PC-3 (cell line): ENCODE data around the gene HSPB6. TPM values are rescaled to one million over a fixed set of nuclear protein-coding genes. Genes with fewer than 3 reads are reported as not detected.

ENCODE experiments used
- ATAC-seq: fragments of 200-7000 bp; cut with Tn5 transposase; 2 replicates; pipeline ENCODE4 v1.9.1; 2020; ENCODE audit warnings: mild to moderate bottlenecking, moderate library complexity
- BruUV-seq: library from RNA; stranded (reverse); fragments of 400-500 nt; replicated peaks from 2 replicates; lab custom pipeline; 2021; lab: Mats Ljungman, UMichigan
- CTCF ChIA-PET: fragments of 300-600 bp; sonication (Branson Sonifier 250); formaldehyde crosslinking; loops from one replicate; lab custom pipeline; 2022; ENCODE audit warnings: antibody characterized with exemption; lab: Charles Lee
- POLR2A ChIA-PET: fragments of 300-600 bp; sonication (Branson Sonifier 250); formaldehyde crosslinking; loops from one replicate; lab custom pipeline; 2022; ENCODE audit warnings: antibody characterized with exemption; ENCODE audit not compliant: unreplicated experiment; lab: Charles Lee
- DNase-seq: peaks from one replicate; pipeline ENCODE4 v3.0.0-alpha.2; 2015
- H2AFZ ChIP-seq: fragments of 300-600 bp; sonication (generic); 2 replicates; pipeline ENCODE4 v1.6.0; 2016; ENCODE audit warnings: antibody characterized with exemption, low read length
- H3F3A ChIP-seq: fragments of 300-600 bp; sonication (generic); one replicate; pipeline ENCODE4 v1.6.0; 2017; ENCODE audit warnings: antibody characterized with exemption, low read length, control low read depth, mild to moderate bottlenecking; ENCODE audit not compliant: unreplicated experiment
- H3K27ac ChIP-seq: fragments of 300-600 bp; sonication (generic); 2 replicates; pipeline ENCODE4 v1.5.1; 2016; ENCODE audit warnings: mild to moderate bottlenecking, low read length
- H3K27me3 ChIP-seq: fragments of 300-600 bp; sonication (generic); 2 replicates; pipeline ENCODE4 v1.6.1; 2016; ENCODE audit warnings: low read length, mixed read lengths
- H3K36me3 ChIP-seq: fragments of 300-600 bp; sonication (generic); 2 replicates; pipeline ENCODE4 v1.6.1; 2016; ENCODE audit warnings: low read depth, mixed run types, low read length, mixed read lengths
- H3K4me1 ChIP-seq: fragments of 300-600 bp; sonication (generic); 2 replicates; pipeline ENCODE4 v1.5.1; 2016; ENCODE audit warnings: low read length; ENCODE audit not compliant: insufficient read depth
- H3K4me2 ChIP-seq: fragments of 300-600 bp; sonication (generic); 2 replicates; pipeline ENCODE4 v1.6.0; 2016; ENCODE audit warnings: low read length
- H3K4me3 ChIP-seq: fragments of 300-600 bp; sonication (generic); 2 replicates; pipeline ENCODE4 v1.5.1; 2016; ENCODE audit warnings: mild to moderate bottlenecking, low read length, mixed read lengths
- H3K79me2 ChIP-seq: fragments of 300-600 bp; sonication (generic); 2 replicates; pipeline ENCODE4 v1.6.1; 2017; ENCODE audit warnings: low read length, mixed read lengths
- H3K9ac ChIP-seq: fragments of 300-600 bp; sonication (generic); 2 replicates; pipeline ENCODE4 v1.6.0; 2016; ENCODE audit warnings: mild to moderate bottlenecking, low read length
- H3K9me2 ChIP-seq: fragments of 300-600 bp; sonication (generic); replicated peaks from 2 replicates; pipeline ENCODE4 v1.6.1; 2016; ENCODE audit warnings: mixed run types, low read length, mixed read lengths
- H3K9me3 ChIP-seq: fragments of 300-600 bp; sonication (generic); 2 replicates; pipeline ENCODE4 v1.6.1; 2016; ENCODE audit warnings: low read length, mixed read lengths
- H4K20me1 ChIP-seq: fragments of 300-600 bp; sonication (generic); 2 replicates; pipeline ENCODE4 v1.6.1; 2016; ENCODE audit warnings: low read length, mixed read lengths
- CTCF ChIP-seq: fragments of 300-600 bp; sonication (generic); conservative IDR thresholded peaks from 2 replicates; pipeline ENCODE4 v1.5.1; 2017; ENCODE audit warnings: antibody characterized with exemption, low read depth, mild to moderate bottlenecking, low read length
- EZH2 ChIP-seq: fragments of 300-600 bp; sonication (generic); IDR thresholded peaks from one replicate; pipeline ENCODE4 v1.6.1; 2017; ENCODE audit warnings: antibody characterized with exemption, mild to moderate bottlenecking, low read length; ENCODE audit not compliant: unreplicated experiment
- EZH2phosphoT487 ChIP-seq: fragments of 300-600 bp; sonication (generic); IDR thresholded peaks from 2 replicates; pipeline ENCODE4 v1.6.1; 2018; ENCODE audit warnings: mild to moderate bottlenecking, antibody characterized with exemption, low read length, borderline replicate concordance
- intact Hi-C: fragments of 100-400 bp; cut with micrococcal nuclease; formaldehyde crosslinking; loops from 2 replicates; pipeline ENCODE4 v1.9.0; 2023
- total RNA-seq: library from RNA; depleted of rRNA; stranded (reverse); fragments of >200 nt; gene quantifications from 2 replicates; pipeline ENCODE4 v1.2.3, GENCODE V29; 2014

HSPB6 gene
- total RNA-seq, 1 experiment from 2014 or later: not detected

GRCh38 chr19:35721374-35721773, 35.5 kb downstream of the HSPB6 start:
- Histone ChIP-seq H2AFZ (no peak overlapping the region), H3K9me2 (no peaks in the 10 kb centered on the region), H3F3A (no peaks in the 10 kb centered on the region), H3K4me2 (no peak overlapping the region), H3K4me1 (peaks cover 9% of the 10 kb centered on the region; the same call in 1 of the 2 replicates), H3K36me3 (peaks cover 4% of the 10 kb centered on the region), H3K27me3 (no peaks in the 10 kb centered on the region), H4K20me1 (0 out of 2 replicates have a peak, but pooled peaks cover 3% of the 10 kb centered on the region), H3K9ac (no peak overlapping the region), H3K79me2 (peaks cover 22% of the 10 kb centered on the region), H3K9me3 (no peaks in the 10 kb centered on the region), H3K4me3 (no peak overlapping the region), H3K27ac (no peak overlapping the region)
- intact Hi-C loops: no loop called here
- ChIA-PET POLR2A (no interaction called here), CTCF (no interaction called here)
- no peak for DNase-seq
- no peak for ATAC-seq
- no peak for TF ChIP-seq EZH2
- no peak for TF ChIP-seq EZH2phosphoT487
- TF ChIP-seq CTCF: no peak
- no TSS peak for BruUV-seq

GRCh38 chr19:35720648-35721047, 36.2 kb downstream of the HSPB6 start:
- Histone ChIP-seq H3K4me3 (no peak overlapping the region), H3K79me2 (peaks cover 29% of the 10 kb centered on the region), H3K4me2 (no peak overlapping the region), H3F3A (no peaks in the 10 kb centered on the region), H3K36me3 (no peaks in the 10 kb centered on the region; the same call in none of the 2 replicates), H3K9me2 (no peaks in the 10 kb centered on the region), H3K4me1 (peaks cover 17% of the 10 kb centered on the region; the same call in 1 of the 2 replicates), H3K27me3 (no peaks in the 10 kb centered on the region), H3K9me3 (no peaks in the 10 kb centered on the region), H3K9ac (no peak overlapping the region), H4K20me1 (0 out of 2 replicates have a peak, but pooled peaks cover 3% of the 10 kb centered on the region), H2AFZ (no peak overlapping the region), H3K27ac (no peak overlapping the region)
- BruUV-seq: no TSS peak
- ChIA-PET CTCF (no interaction called here), POLR2A (no interaction called here)
- no peak for TF ChIP-seq CTCF
- intact Hi-C loops: no loop called here
- DNase-seq (no peak), ATAC-seq (no peak)

GRCh38 chr19:35720163-35720524, 36.7 kb downstream of the HSPB6 start:
- Histone ChIP-seq H3K36me3 (no peaks in the 10 kb centered on the region; the same call in 1 of the 2 replicates), H3K79me2 (peaks cover 33% of the 10 kb centered on the region), H3K27ac (no peak overlapping the region), H4K20me1 (0 out of 2 replicates have a peak, but pooled peaks cover 3% of the 10 kb centered on the region), H3K4me2 (no peak overlapping the region), H3K9ac (no peak overlapping the region), H3F3A (no peaks in the 10 kb centered on the region), H3K27me3 (no peaks in the 10 kb centered on the region), H3K4me1 (peaks cover 20% of the 10 kb centered on the region; the same call in 1 of the 2 replicates), H2AFZ (no peak overlapping the region), H3K9me2 (no peaks in the 10 kb centered on the region), H3K9me3 (no peaks in the 10 kb centered on the region), H3K4me3 (no peak overlapping the region)
- ATAC-seq (no peak), DNase-seq (no peak)
- CTCF ChIA-PET: no interaction called here
- BruUV-seq: no TSS peak
- POLR2A ChIA-PET: no interaction called here
- TF ChIP-seq EZH2phosphoT487 (no peak), CTCF (no peak), EZH2 (no peak)
- intact Hi-C loops: no loop called here
